ENCODE results near the gene NUAK1. TPM values are rescaled to one million over a fixed set of nuclear protein-coding genes. Genes with fewer than 3 reads are reported as not detected.

NUAK1 gene
- total and polyA plus RNA-seq, 2 donors from 2014 or later, result 2.9 to 28.8 TPM

- Histone ChIP-seq H3K9me3 (ENCODE audit: control insufficient read depth in 2 of 3, insufficient read depth in 1 of 3, low read length in 3 of 3) (no peaks in the 10 kb centered on the region), H3K27ac (ENCODE audit: low read depth in 2 of 2, low read length in 2 of 2) (no peak overlapping the region), H3K9ac (ENCODE audit: low read length in 3 of 3) (no peak overlapping the region), H3K27me3 (ENCODE audit: control insufficient read depth, insufficient read depth, low read length) (no peaks in the 10 kb centered on the region), H3K4me3 (ENCODE audit: low read length in 3 of 3) (no peak overlapping the region), H3K4me1 (ENCODE audit: control insufficient read depth in 2 of 3, insufficient read depth in 2 of 3, low read depth in 1 of 3, low read length in 3 of 3) (no peaks in the 10 kb centered on the region), H3K36me3 (ENCODE audit: control insufficient read depth in 2 of 3, insufficient read depth in 3 of 3, low read length in 3 of 3) (no peaks in the 10 kb centered on the region)
- intact Hi-C loops (cut with DNase I), result no loop called here
- DNase-seq (no peak), FAIRE-seq (no peak)
- no peak for TF ChIP-seq CTCF (IDR thresholded peaks at IDR 0.05; ENCODE audit: borderline replicate concordance, extremely low read depth, insufficient read depth)
These were observed 34.7 kb upstream of the NUAK1 start for GRCh38 chr12:106173442-106173841.

GRCh38 chr12:106171117-106171750 is 32.5 kb upstream of the NUAK1 start:
- no peak overlapping the region for H3K4me3 ChIP-seq (ENCODE audit: low read length in 3 of 3)
- DNase-seq (no peak), FAIRE-seq (no peak)
- no peak overlapping the region for H3K9ac ChIP-seq (ENCODE audit: low read length in 3 of 3)
- no peaks in the 10 kb centered on the region for H3K27me3 ChIP-seq (ENCODE audit: control insufficient read depth, insufficient read depth, low read length)
- H3K36me3 ChIP-seq (ENCODE audit: control insufficient read depth in 2 of 3, insufficient read depth in 3 of 3, low read length in 3 of 3), result no peaks in the 10 kb centered on the region
- no peaks in the 10 kb centered on the region for H3K4me1 ChIP-seq (ENCODE audit: control insufficient read depth in 2 of 3, insufficient read depth in 2 of 3, low read depth in 1 of 3, low read length in 3 of 3)
- no peak for TF ChIP-seq CTCF (IDR thresholded peaks at IDR 0.05; ENCODE audit: borderline replicate concordance, extremely low read depth, insufficient read depth)
- H3K9me3 ChIP-seq (ENCODE audit: control insufficient read depth in 2 of 3, insufficient read depth in 1 of 3, low read length in 3 of 3), result no peaks in the 10 kb centered on the region
- H3K27ac ChIP-seq (ENCODE audit: low read depth in 2 of 2, low read length in 2 of 2), result no peak overlapping the region
- intact Hi-C loops (cut with DNase I), result no loop called here

GRCh38 chr12:106170285-106170684 is 31.5 kb upstream of the NUAK1 start:
- Histone ChIP-seq H3K9ac (ENCODE audit: low read length in 3 of 3) (no peak overlapping the region), H3K4me3 (ENCODE audit: low read length in 3 of 3) (no peak overlapping the region), H3K4me1 (ENCODE audit: control insufficient read depth in 2 of 3, insufficient read depth in 2 of 3, low read depth in 1 of 3, low read length in 3 of 3) (no peaks in the 10 kb centered on the region), H3K9me3 (ENCODE audit: control insufficient read depth in 2 of 3, insufficient read depth in 1 of 3, low read length in 3 of 3) (no peaks in the 10 kb centered on the region), H3K27me3 (ENCODE audit: control insufficient read depth, insufficient read depth, low read length) (no peaks in the 10 kb centered on the region), H3K27ac (ENCODE audit: low read depth in 2 of 2, low read length in 2 of 2) (no peak overlapping the region), H3K36me3 (ENCODE audit: control insufficient read depth in 2 of 3, insufficient read depth in 3 of 3, low read length in 3 of 3) (no peaks in the 10 kb centered on the region)
- DNase-seq, result no peak
- FAIRE-seq, result no peak
- intact Hi-C loops (cut with DNase I), result no loop called here
- TF ChIP-seq CTCF (IDR thresholded peaks at IDR 0.05; ENCODE audit: borderline replicate concordance, extremely low read depth, insufficient read depth), result no peak

GRCh38 chr12:106163712-106164111 is 25.0 kb upstream of the NUAK1 start:
- Histone ChIP-seq H3K4me1 (ENCODE audit: control insufficient read depth in 2 of 3, insufficient read depth in 2 of 3, low read depth in 1 of 3, low read length in 3 of 3) (no peaks in the 10 kb centered on the region), H3K4me3 (ENCODE audit: low read length in 3 of 3) (no peak overlapping the region), H3K27ac (ENCODE audit: low read depth in 2 of 2, low read length in 2 of 2) (no peak overlapping the region), H3K9me3 (ENCODE audit: control insufficient read depth in 2 of 3, insufficient read depth in 1 of 3, low read length in 3 of 3) (no peaks in the 10 kb centered on the region), H3K36me3 (ENCODE audit: control insufficient read depth in 2 of 3, insufficient read depth in 3 of 3, low read length in 3 of 3) (no peaks in the 10 kb centered on the region), H3K27me3 (ENCODE audit: control insufficient read depth, insufficient read depth, low read length) (no peaks in the 10 kb centered on the region), H3K9ac (ENCODE audit: low read length in 3 of 3) (no peak overlapping the region)
- DNase-seq (no peak), FAIRE-seq (no peak)
- intact Hi-C loops (cut with DNase I), result no loop called here
- TF ChIP-seq CTCF (IDR thresholded peaks at IDR 0.05; ENCODE audit: borderline replicate concordance, extremely low read depth, insufficient read depth), result no peak
